Stimulated activated CD4-positive, alpha-beta T cell treated with anti-CD3 and anti-CD28 coated beads, Interleukin-4, amount 100 ng/mL, for 48 hours (primary cell): ENCODE results near the gene DET1.
"Not testable (repeated sequence)": the region's sequence is repeated elsewhere in the genome, so short reads cannot be mapped to it uniquely, and the experiment has no call there.

Experiments
- DNase-seq, 2 donors: peaks; one replicate each; pipeline ENCODE4 v3.0.0-alpha.2; 2020; ENCODE audit warnings: low read depth in 2 of 2

The DET1 gene

GRCh38 chr15:88497109-88497765 lies 49.2 kb downstream of the DET1 start:
- no peak for DNase-seq

GRCh38 chr15:88493844-88494243 lies 52.6 kb downstream of the DET1 start:
- DNase-seq: no peak

DNA sequence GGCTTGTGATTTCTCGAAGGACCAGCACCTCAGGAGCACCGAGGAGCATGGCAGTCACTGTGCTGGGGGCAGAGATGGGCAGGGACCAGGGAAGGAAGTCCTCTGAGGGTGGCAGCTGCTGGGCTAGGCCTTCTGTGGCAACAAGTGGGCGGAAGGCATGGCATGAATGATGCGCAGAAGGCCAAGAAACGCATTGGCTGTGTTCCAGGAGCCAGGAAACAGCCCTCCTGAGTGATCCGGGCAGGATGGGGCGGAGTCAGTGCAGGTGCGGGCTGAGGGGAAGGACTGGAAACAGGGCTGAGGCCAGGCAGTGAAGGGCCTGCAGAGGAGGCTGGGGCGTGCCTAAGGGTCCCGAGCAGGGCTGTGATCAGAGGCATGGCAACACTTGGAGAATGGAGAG lies 55.3 kb downstream of the DET1 start:
- no peak for DNase-seq

DNA sequence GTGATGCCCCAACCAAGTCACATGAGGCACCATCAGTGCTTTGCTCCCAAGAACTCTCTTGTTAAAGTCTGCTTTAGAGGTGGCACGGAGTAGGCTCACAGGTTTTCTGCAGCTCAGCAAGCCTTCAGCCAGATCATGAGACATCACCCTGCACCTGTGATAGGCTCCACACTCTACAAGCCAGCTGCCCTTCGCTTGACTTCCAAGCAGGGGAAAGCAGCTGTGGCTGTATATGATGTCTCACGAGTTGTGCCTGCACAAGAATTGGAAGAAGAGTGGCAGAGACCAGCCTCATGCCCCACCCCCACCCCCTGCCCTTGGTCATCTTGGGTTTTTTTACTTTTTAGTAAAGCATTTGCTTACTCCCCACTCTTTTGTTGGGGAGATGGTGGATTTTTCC lies 56.4 kb downstream of the DET1 start:
- DNase-seq: no peak

GRCh38 chr15:88489321-88489720 lies 57.2 kb downstream of the DET1 start:
- DNase-seq: no peak

DNA sequence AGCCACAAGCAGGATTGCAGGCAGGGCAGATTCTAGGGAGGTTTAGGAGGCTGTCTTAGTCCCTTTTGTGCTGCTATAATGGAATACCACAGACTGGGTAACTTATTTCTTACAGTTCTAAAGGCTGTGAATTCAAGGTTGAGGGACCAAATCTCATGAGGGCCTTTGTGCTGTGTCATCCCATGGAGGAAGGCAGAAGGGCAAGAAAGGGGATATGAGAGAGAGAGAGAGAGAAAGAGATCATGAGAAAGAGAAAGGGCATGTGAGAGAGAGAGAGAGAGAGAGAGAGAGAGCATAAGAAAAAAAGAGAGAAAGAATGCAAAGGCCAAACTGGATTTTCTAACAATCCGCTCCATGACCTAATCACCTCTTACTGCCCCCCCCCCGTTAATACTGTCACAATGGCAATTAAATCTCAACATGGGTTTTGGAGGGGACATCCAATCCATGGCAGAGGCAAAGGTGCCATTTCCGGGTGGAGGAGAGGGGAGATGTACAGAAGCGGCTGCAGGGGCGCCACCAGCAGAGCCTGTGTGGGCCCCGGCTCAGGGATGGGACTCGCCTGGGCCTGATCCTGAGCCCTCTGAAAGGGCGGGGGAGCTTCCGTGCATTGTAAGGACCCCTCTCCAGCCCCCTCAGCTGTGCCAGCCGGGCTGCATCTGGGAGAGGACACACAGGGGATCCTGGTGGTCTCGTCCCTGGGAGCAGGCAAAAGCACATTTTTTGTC lies 58.5 kb downstream of the DET1 start:
- DNase-seq: no peak

DNA sequence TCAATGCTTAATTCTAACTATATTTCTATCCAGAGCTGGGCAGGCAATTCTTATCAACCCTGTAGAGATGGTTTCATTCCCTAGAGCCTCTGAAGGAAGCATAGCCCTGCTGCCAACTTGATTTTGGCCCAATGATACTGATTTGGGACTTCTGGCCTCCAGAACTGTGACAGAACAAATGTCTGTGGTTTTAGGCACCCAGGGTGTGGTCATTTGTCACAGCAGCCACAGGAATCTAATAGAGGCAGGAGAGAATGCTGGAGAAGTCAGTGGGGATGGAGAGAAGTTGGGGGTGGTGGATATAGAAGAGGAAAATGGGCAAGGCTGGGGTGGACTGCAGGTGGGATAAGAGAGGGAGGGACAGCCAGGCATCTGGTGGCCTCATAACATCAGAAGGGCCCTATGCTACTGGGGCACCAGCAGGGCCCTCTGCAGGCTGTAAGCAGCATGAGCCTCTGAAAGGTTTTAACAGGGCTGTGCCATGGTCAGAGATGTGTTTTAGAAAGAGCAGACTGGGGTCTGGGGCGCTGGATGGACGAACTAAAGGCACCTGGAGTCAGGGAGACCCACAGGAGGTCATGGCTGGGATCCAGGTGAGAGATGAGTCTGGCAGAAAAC lies 59.2 kb downstream of the DET1 start:
- DNase-seq: no peak

DNA sequence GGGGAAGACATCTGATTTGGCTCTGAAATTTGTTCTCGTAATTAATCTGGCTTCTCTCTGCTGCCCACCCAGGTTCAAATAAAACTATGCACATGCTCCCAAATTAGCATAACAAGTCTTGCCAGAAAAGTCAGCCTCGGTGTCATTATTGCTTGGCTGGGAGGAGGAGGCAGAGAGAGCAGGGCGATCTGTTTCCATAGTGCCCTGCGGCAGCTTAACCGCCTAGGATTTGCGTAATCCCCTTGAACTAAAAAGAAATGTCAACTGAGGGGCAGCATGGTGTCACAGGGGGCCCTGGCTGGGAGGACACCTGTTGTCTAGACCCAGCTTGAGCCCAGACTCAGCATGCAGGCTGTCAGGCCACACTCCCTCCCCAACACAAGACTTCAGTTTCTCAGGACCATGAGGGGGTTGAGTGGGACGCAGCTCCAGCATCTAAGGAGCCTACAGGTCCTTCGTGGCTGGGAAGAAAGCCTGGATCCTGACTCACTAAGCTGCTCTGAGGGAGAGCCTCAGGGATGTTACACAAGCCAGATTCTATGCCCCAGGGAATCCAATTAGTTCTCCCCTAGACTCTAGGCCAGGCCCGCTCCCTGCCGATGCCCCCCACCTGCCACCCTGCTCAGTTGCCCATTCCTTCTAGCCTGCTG lies 61.7 kb downstream of the DET1 start:
- no peak for DNase-seq

DNA sequence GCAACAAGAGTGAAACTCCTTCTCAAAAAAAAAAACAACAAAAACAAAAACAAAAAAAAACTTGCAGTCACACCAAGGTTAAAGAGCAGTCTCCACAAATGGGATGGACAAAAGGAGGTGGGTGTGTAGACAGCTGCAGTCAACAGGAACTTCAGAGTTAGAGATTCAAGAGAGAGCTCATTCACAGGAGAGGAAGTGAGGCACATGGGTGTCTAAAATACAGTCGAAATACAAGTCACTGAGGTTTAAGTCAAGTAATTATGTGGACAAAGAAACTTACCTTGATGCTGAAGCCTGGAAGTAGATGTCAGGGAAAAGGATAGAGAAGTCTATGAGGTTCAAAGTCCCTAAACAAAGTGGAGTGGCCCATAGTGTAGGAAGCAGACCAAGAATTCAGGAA lies 64.2 kb downstream of the DET1 start:
- no peak for DNase-seq

- DNase-seq: no peak
Measured at GRCh38 chr15:88480981-88481380, 65.5 kb downstream of the DET1 start.

GRCh38 chr15:88479169-88479568 lies 67.3 kb downstream of the DET1 start:
- no peak for DNase-seq

DNA sequence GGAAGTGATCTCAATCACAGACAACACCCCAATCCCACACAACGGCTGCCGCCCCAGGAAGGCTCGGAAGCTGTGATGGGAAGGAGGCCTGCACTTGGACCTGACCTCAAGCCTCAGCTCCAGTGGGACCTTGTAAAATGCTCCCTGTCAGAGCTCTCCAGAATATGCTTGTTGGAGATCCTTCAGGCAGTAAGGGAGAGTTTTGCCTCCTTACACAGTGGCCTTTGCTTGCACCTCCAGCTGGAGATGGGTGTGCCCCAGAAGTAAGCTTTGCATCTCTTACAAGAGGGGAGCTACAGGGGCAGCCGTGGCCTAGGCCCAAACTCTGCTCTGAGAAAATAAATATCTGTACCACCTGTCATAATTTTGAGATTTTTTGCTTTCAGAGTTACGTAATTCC lies 68.6 kb downstream of the DET1 start:
- no peak for DNase-seq

- DNase-seq: no peak
Measured at GRCh38 chr15:88477126-88477525, 69.4 kb downstream of the DET1 start.

GRCh38 chr15:88476635-88477060 lies 69.8 kb downstream of the DET1 start:
- DNase-seq: no peak

DNA sequence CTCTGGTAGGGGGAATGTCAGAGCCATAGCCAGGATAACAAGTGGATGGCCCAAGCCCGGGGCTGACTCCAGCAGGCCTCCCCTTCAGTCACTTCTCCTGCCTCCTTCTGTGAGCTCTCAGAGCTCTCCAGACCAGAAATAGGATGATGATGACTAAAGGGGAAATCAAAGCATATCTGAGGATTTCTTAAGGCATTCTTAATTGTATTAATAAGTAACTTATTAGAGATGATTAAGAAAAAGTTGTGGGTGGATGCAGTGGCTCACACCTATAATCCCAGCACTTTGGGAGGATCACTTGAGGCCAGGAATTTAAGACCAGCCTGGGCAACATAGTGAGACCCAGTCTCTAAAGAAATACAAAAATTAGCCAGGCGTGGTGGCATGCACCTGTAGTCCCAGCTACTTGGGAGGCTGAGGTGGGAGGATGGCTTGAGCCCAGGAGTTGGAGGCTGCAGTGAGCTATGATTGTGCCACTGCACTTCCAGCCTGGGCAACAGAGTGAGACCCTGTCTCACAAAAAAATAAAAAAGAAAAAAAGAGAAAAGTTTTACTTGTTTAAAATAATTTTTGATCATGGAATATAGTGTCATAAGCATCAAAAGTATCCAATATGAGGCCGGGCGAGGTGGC lies 72.7 kb downstream of the DET1 start:
- DNase-seq: not testable (repeated sequence)

- no peak for DNase-seq
Measured at GRCh38 chr15:88472225-88472624, 74.3 kb downstream of the DET1 start.

DNA sequence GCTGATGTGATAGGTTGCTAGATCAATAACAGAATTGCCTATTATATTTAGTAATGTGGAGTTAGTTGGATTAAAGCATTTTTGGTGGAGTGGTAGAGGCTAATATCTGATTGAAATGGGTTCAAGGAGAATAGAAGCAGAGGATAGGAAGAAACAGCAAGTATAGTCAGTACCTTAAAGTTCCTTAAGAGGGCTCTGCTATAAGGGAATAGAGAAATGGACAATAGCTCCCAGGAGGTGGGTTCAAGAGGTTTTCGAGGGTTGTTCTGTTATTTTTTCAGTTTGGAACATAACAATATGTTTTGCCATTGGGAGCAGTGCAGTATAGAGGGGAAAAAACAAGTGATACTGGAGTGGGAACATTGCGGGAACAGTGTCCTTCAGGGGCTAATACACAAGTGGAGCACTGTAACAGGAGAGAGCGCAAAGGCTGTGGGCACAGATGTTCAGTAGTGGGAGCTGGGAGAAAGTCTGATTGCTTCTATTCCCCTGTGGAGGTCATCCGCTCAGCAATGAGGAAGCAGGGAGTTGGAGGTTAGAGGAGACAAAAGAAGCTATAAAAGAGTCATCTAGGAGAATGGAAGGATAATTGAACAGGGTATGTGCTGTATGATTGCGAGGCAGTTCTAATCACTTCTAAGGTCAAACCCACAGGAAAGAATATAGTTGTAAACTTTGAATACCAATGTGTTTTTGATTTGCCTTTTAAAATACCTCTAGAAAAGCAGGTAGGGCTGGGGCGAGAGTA lies 75.7 kb downstream of the DET1 start:
- no peak for DNase-seq

- no peak for DNase-seq
Measured at GRCh38 chr15:88469321-88469720, 77.2 kb downstream of the DET1 start.

- DNase-seq: not testable (repeated sequence)
Measured at GRCh38 chr15:88468721-88469120, 77.8 kb downstream of the DET1 start.

DNA sequence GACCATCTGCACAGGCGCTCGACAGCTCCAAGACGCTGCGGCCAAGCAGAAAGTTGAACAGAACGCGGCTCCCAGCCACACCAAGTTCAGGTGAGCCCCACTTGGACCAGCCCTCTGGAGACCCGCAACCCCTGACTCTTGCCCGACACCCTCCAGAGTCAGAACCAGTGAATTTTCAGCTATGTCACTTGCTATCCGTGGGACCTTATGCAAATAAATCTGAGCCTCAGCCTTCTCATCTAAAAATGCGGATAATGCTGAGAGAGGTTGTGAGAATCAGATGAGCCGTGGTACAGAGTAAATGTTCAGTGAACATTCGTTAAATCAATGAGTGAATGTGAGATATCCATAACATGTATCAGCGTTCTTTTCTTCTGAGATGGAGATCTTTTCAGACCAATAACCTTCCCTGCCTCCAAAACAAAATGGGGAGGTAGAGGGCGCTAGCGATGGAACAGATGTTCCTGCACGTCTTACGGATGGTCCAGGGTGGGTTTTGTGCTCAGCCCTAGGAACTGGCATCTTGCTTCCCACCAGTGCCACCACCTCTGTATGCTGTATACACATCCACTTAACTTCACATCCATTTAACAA lies 78.4 kb downstream of the DET1 start:
- DNase-seq: no peak
